Heart right ventricle (tissue), 16 donors: ENCODE data around the gene RSPO4. TPM values are rescaled to one million over a fixed set of nuclear protein-coding genes. Genes with fewer than 3 reads are reported as not detected.

ENCODE experiments used
- ATAC-seq, 8 donors: fragments of 200-7000 bp; cut with Tn5 transposase; one replicate each; pipeline ENCODE4 v1.9.1; 2020; ENCODE audit warnings: mild to moderate bottlenecking in 8 of 8, moderate library complexity in 8 of 8, moderate number of reproducible peaks in 1 of 8
- DNase-seq, 2 donors: peaks; one replicate each; pipeline ENCODE4 v3.0.0-alpha.2; 2020
- H3K27ac ChIP-seq, 10 donors: fragments of 200-600 bp; sonication (generic) in 2 of 10; one replicate each; pipeline versions ENCODE4 v1.5.0 to v1.8.0; 2020 to 2022; ENCODE audit warnings: mild to moderate bottlenecking in 3 of 10
- H3K27me3 ChIP-seq, 7 donors: fragments of 200-600 bp; one replicate each; pipeline ENCODE4 v1.8.0; 2021 to 2022; ENCODE audit warnings: mild to moderate bottlenecking in 2 of 7
- H3K36me3 ChIP-seq, 9 donors: fragments of 200-600 bp; sonication (generic) in 1 of 9; one replicate each; pipeline versions ENCODE4 v1.5.0 to v1.8.0; 2020 to 2022; ENCODE audit warnings: mild to moderate bottlenecking in 2 of 9
- H3K4me1 ChIP-seq, 9 donors: fragments of 200-600 bp; sonication (generic) in 1 of 9; one replicate each; pipeline versions ENCODE4 v1.5.0 to v1.8.0; 2020 to 2022; ENCODE audit warnings: mild to moderate bottlenecking in 4 of 9
- H3K4me3 ChIP-seq, 10 donors: fragments of 200-600 bp; sonication (generic) in 2 of 10; one replicate each; pipeline versions ENCODE4 v1.5.0 to v1.8.0; 2020 to 2022; ENCODE audit warnings: mild to moderate bottlenecking in 7 of 10, moderate library complexity in 2 of 10
- H3K9me3 ChIP-seq, 11 donors: fragments of 200-600 bp in 10 of 11; sonication (generic) in 2 of 11; one replicate each; pipeline versions ENCODE4 v1.5.0 to v1.8.0; 2013 to 2022; ENCODE audit warnings: mild to moderate bottlenecking in 2 of 11, control low read depth in 1 of 11, moderate library complexity in 1 of 11
- CTCF ChIP-seq, 9 donors: fragments of 200-600 bp; sonication (generic) in 2 of 9; IDR thresholded peaks; one replicate each; pipeline versions ENCODE4 v1.5.0 to v1.8.0; 2021 to 2022; ENCODE audit warnings: antibody characterized with exemption in 9 of 9, mild to moderate bottlenecking in 5 of 9, moderate library complexity in 1 of 9
- WGBS, 2 donors: extraction: QIAGEN DNeasy Blood & Tissue Kit; methylation state at CpG; one replicate each; pipeline ENCODE4 v1.1.7; 2013; ENCODE audit warnings: inconsistent platforms in 1 of 2; 5-methylcytosine and 5-hydroxymethylcytosine counted together
- intact Hi-C, 10 donors: fragments of 100-400 bp; cut with DNase I; formaldehyde crosslinking; loops; one replicate each; pipeline versions ENCODE4 v1.11.1 to v1.14.2; 2022
- polyA plus RNA-seq, 2 donors: library from polyadenylated mRNA; stranded (reverse); fragments of 200-250 nt; gene quantifications; one replicate each; pipeline ENCODE4 v1.2.3, GENCODE V29; 2013
- total RNA-seq, 10 donors: library from RNA; stranded (reverse); fragmentation: NEBNext Ultra II Directional in 3 of 10; extraction: Animal tissue kit (Norgen Biotek cat#: 25700) in 3 of 10; gene quantifications; one replicate each; pipeline versions ENCODE4 v1.2.1 to v1.2.4, GENCODE V29; 2021 to 2023
- donor health status: Arrhythmogenic right ventricular cardiomyopathy.
- donor health status: ischemic (EF 13 %, LVEDD 7.1; RV severe dilation, severe dysfunction).
- donor health status: healthy with polysubstance abuse.
- donor health status: DM: no; HTN: yes; CAD: no.
- donor health status: DM: no; HTN: no; CAD: no.
- donor health status: ischemic (EF 25% LVEDD 6.9; RV normal size, moderate dysfunction).
- donor health status: ischemic (EF 25% LVEDD 5.7; RV mildly dilated, moderate dysfunction).
- donor health status: healthy.
- donor health status: DM: yes; HTN: yes; CAD: no.
- donor health status: Ischemic cardiomyopathy.
- donor health status: ischemic (EF 35%, LVEDD 5.7; RV mildly dilated, moderate dysfunction).
- donor health status: nonischemic (EF 11% LVEDD 7.7; RV severe dilation, severe dysfunction).
- donor health status: DM: yes; HTN: yes; CAD: no.
- donor health status: PGD.
- donor health status: ischemic (EF 29% LVEDD 5.4; RV normal size, mild dysfunction).
- donor health status: nonischemic (EF 23%, LVEDD 6.1; RV moderate dilation, normal function).

The RSPO4 gene
- total and polyA plus RNA-seq, 12 donors: 0.07 to 0.61 TPM; not detected in 10

GRCh38 chr20:957544-957943 lies 44.6 kb downstream of the RSPO4 start:
- Histone ChIP-seq H3K4me3 (no peak overlapping the region), H3K9me3 (no peaks in the 10 kb centered on the region), H3K4me1 (peaks cover 0 to 4% (median 0%) of the 10 kb centered on the region in 9 donors), H3K27ac (no peak overlapping the region), H3K36me3 (no peaks in the 10 kb centered on the region), H3K27me3 (peaks cover 0 to 79% (median 65%) of the 10 kb centered on the region in 7 donors)
- ATAC-seq (no peak), DNase-seq (no peak)
- WGBS, 2 donors: 87 to 100% methylated on average over 1 of the region's 1 CpG
- intact Hi-C loops: loop anchor here in 4 of 10 donors (2.0 to 5.0 kb wide), 3 partner anchors 139 to 255 kb away; no protein-coding TSS in a partner anchor
- TF ChIP-seq CTCF (IDR thresholded peaks at IDR 0.05): no peak

- H3K4me1 ChIP-seq: peaks cover 0 to 4% (median 0%) of the 10 kb centered on the region in 9 donors
- H3K27me3 ChIP-seq: peaks cover 0 to 75% (median 66%) of the 10 kb centered on the region in 7 donors
- no peak overlapping the region for H3K27ac ChIP-seq
- ATAC-seq: peak; percentile 57 to 86 (median 80)
- no peaks in the 10 kb centered on the region for H3K36me3 ChIP-seq
- no peaks in the 10 kb centered on the region for H3K9me3 ChIP-seq
- TF ChIP-seq CTCF (IDR thresholded peaks at IDR 0.05): peak; percentile 90 to 99 (median 98)
- WGBS, 2 donors: 12 to 13% methylated on average over 13 of the region's 13 CpGs
- peak; percentile 54 to 69 for DNase-seq
- intact Hi-C loops: loop anchor here (1.0 to 5.0 kb wide), 4 partner anchors 138 to 256 kb away; no protein-coding TSS in a partner anchor
- no peak overlapping the region for H3K4me3 ChIP-seq
These were observed 45.7 kb downstream of the RSPO4 start for GRCh38 chr20:956330-956951.

GRCh38 chr20:955656-956055 lies 46.5 kb downstream of the RSPO4 start:
- no peak for DNase-seq
- H3K36me3 ChIP-seq: no peaks in the 10 kb centered on the region
- no peak for TF ChIP-seq CTCF (IDR thresholded peaks at IDR 0.05)
- peaks cover 0 to 70% (median 59%) of the 10 kb centered on the region in 7 donors for H3K27me3 ChIP-seq
- no peaks in the 10 kb centered on the region for H3K9me3 ChIP-seq
- 78 to 82% methylated on average over 7 of the region's 7 CpGs for WGBS, 2 donors
- H3K4me3 ChIP-seq: no peak overlapping the region
- intact Hi-C loops: loop anchor here (1.0 to 5.0 kb wide), 4 partner anchors 137 to 257 kb away; no protein-coding TSS in a partner anchor
- peaks cover 0 to 4% (median 0%) of the 10 kb centered on the region in 9 donors for H3K4me1 ChIP-seq
- no peak overlapping the region for H3K27ac ChIP-seq
- no peak for ATAC-seq

- Histone ChIP-seq H3K27ac (no peak overlapping the region), H3K4me3 (no peak overlapping the region), H3K9me3 (no peaks in the 10 kb centered on the region), H3K36me3 (no peaks in the 10 kb centered on the region), H3K4me1 (peaks cover 0 to 4% (median 0%) of the 10 kb centered on the region in 9 donors), H3K27me3 (peaks cover 0 to 70% (median 55%) of the 10 kb centered on the region in 7 donors)
- WGBS, 2 donors: 33 to 37% methylated on average over 3 of the region's 3 CpGs
- no peak for TF ChIP-seq CTCF (IDR thresholded peaks at IDR 0.05)
- ATAC-seq: no peak
- no peak for DNase-seq
- intact Hi-C loops: loop anchor here in 1 of 10 donors (5.0 kb wide), 1 partner anchor 257 kb away; no protein-coding TSS in a partner anchor
These were observed 47.0 kb downstream of the RSPO4 start for GRCh38 chr20:955111-955510.
